Right lobe of liver (tissue), 4 donors: Measurements from ENCODE around the gene MAP7D1.

Experiments used
- CTCF ChIP-seq, 4 donors: fragments of 200-600 bp in 3 of 4; fragments of 450-650 bp in 1 of 4; IDR thresholded peaks; one replicate each; pipeline versions ENCODE4 v1.5.1 to v1.8.0; 2016 to 2022; ENCODE audit warnings: antibody characterized with exemption in 4 of 4, mild to moderate bottlenecking in 2 of 4
- POLR2A ChIP-seq: fragments of 450-650 bp; IDR thresholded peaks from one replicate; pipeline ENCODE4 v1.6.1; 2017; ENCODE audit warnings: antibody characterized with exemption, mild to moderate bottlenecking
- donor health status: DM: no; HTN: no; CAD: no.
- donor health status: DM: no; HTN: no; CAD: no.
- donor health status: DM: no; HTN: yes; CAD: no.

- TF ChIP-seq CTCF (IDR thresholded peaks at IDR 0.05): no peak
- TF ChIP-seq POLR2A: no peak
Measured at GRCh38 chr1:36108314-36108713, 47.6 kb upstream of the MAP7D1 start.
